Activated T-helper 17 cell treated with anti-CD3 and anti-CD28 coated beads, Interleukin-2, amount 50 U/mL, for 72 hours (primary cell): ENCODE results near the gene KIF9. TPM values are rescaled to one million over a fixed set of nuclear protein-coding genes. Genes with fewer than 3 reads are reported as not detected.
"Not testable (repeated sequence)": the region's sequence is repeated elsewhere in the genome, so short reads cannot be mapped to it uniquely, and the experiment has no call there.

ENCODE experiments used
- ATAC-seq: fragments of 150-1000 bp; cut with Tn5 transposase; replicated peaks from 2 replicates; pipeline ENCODE4 v1.10.0; 2021; ENCODE audit warnings: mild to moderate bottlenecking, moderate library complexity
- H3K27ac Mint-ChIP-seq: one replicate; pipeline ENCODE4 v1.8.0; 2022; ENCODE audit warnings: mixed read lengths
- H3K27me3 Mint-ChIP-seq: one replicate; pipeline ENCODE4 v1.8.0; 2022; ENCODE audit warnings: mixed read lengths
- H3K36me3 Mint-ChIP-seq: one replicate; pipeline ENCODE4 v1.8.0; 2022; ENCODE audit warnings: low read depth, mild to moderate bottlenecking, mixed read lengths
- H3K4me1 Mint-ChIP-seq: one replicate; pipeline ENCODE4 v1.8.0; 2022; ENCODE audit warnings: mixed read lengths
- H3K4me3 Mint-ChIP-seq: one replicate; pipeline ENCODE4 v1.8.0; 2022; ENCODE audit warnings: mild to moderate bottlenecking, mixed read lengths
- H3K9me3 Mint-ChIP-seq: one replicate; pipeline ENCODE4 v1.8.0; 2022; ENCODE audit warnings: mixed read lengths
- total RNA-seq, 2 donors: library from RNA; stranded (reverse); gene quantifications; one replicate each; pipeline ENCODE4 v1.2.3, GENCODE V29; 2022

KIF9 gene
- total RNA-seq, 2 donors from 2014 or later, result 3.0 to 5.6 TPM

- ATAC-seq, result no peak
- H3K9me3 Mint-ChIP-seq, result no peaks in the 10 kb centered on the region
- no peaks in the 10 kb centered on the region for H3K36me3 Mint-ChIP-seq
- no peaks in the 10 kb centered on the region for H3K4me1 Mint-ChIP-seq
- H3K27ac Mint-ChIP-seq, result no peak overlapping the region
- no peaks in the 10 kb centered on the region for H3K27me3 Mint-ChIP-seq
- no peak overlapping the region for H3K4me3 Mint-ChIP-seq
Observed at GRCh38 chr3:47250309-47251060, 32.1 kb downstream of the KIF9 start.

GRCh38 chr3:47247131-47248064, 35.2 kb downstream of the KIF9 start:
- Mint-ChIP-seq H3K4me3 (no peak overlapping the region), H3K36me3 (no peaks in the 10 kb centered on the region), H3K27me3 (no peaks in the 10 kb centered on the region), H3K27ac (no peak overlapping the region), H3K9me3 (no peaks in the 10 kb centered on the region), H3K4me1 (no peaks in the 10 kb centered on the region)
- ATAC-seq, result no peak

- ATAC-seq, result no peak
- no peaks in the 10 kb centered on the region for H3K27me3 Mint-ChIP-seq
Observed at GRCh38 chr3:47245271-47245670, 37.3 kb downstream of the KIF9 start.

GRCh38 chr3:47244531-47245100, 38.0 kb downstream of the KIF9 start:
- Mint-ChIP-seq H3K4me3 (no peak overlapping the region), H3K27me3 (no peaks in the 10 kb centered on the region), H3K4me1 (no peaks in the 10 kb centered on the region), H3K27ac (no peak overlapping the region), H3K36me3 (no peaks in the 10 kb centered on the region), H3K9me3 (no peaks in the 10 kb centered on the region)
- no peak for ATAC-seq

More at GRCh38 chr3:47245271-47245670, 37.3 kb downstream of the KIF9 start:
- Mint-ChIP-seq H3K27ac (no peak overlapping the region), H3K9me3 (no peaks in the 10 kb centered on the region), H3K4me3 (no peak overlapping the region), H3K36me3 (no peaks in the 10 kb centered on the region), H3K4me1 (no peaks in the 10 kb centered on the region)

GRCh38 chr3:47243419-47244147, 39.0 kb downstream of the KIF9 start:
- Mint-ChIP-seq H3K27ac (no peak overlapping the region), H3K4me3 (no peak overlapping the region), H3K4me1 (no peaks in the 10 kb centered on the region), H3K27me3 (no peaks in the 10 kb centered on the region), H3K36me3 (no peaks in the 10 kb centered on the region), H3K9me3 (no peaks in the 10 kb centered on the region)
- no peak for ATAC-seq

- Mint-ChIP-seq H3K27me3 (no peaks in the 10 kb centered on the region), H3K4me1 (no peaks in the 10 kb centered on the region), H3K4me3 (no peak overlapping the region), H3K9me3 (no peaks in the 10 kb centered on the region), H3K27ac (no peak overlapping the region), H3K36me3 (no peaks in the 10 kb centered on the region)
- no peak for ATAC-seq
Observed at GRCh38 chr3:47239929-47240328, 42.7 kb downstream of the KIF9 start.

GRCh38 chr3:47238017-47238416, 44.6 kb downstream of the KIF9 start:
- no peak overlapping the region for H3K4me3 Mint-ChIP-seq
- no peaks in the 10 kb centered on the region for H3K36me3 Mint-ChIP-seq
- H3K27ac Mint-ChIP-seq, result no peak overlapping the region
- no peaks in the 10 kb centered on the region for H3K4me1 Mint-ChIP-seq
- H3K9me3 Mint-ChIP-seq, result no peaks in the 10 kb centered on the region
- no peaks in the 10 kb centered on the region for H3K27me3 Mint-ChIP-seq
- ATAC-seq, result no peak

- Mint-ChIP-seq H3K9me3 (no peaks in the 10 kb centered on the region), H3K27ac (no peak overlapping the region), H3K4me3 (no peak overlapping the region), H3K36me3 (no peaks in the 10 kb centered on the region), H3K4me1 (no peaks in the 10 kb centered on the region), H3K27me3 (no peaks in the 10 kb centered on the region)
- no peak for ATAC-seq
Observed at GRCh38 chr3:47228088-47228487, 54.5 kb downstream of the KIF9 start.

- Mint-ChIP-seq H3K27ac (no peak overlapping the region), H3K36me3 (no peaks in the 10 kb centered on the region), H3K4me3 (no peak overlapping the region), H3K4me1 (no peaks in the 10 kb centered on the region), H3K9me3 (no peaks in the 10 kb centered on the region), H3K27me3 (no peaks in the 10 kb centered on the region)
- no peak for ATAC-seq
Observed at GRCh38 chr3:47227678-47228077, 54.9 kb downstream of the KIF9 start.

- Mint-ChIP-seq H3K27me3 (no peaks in the 10 kb centered on the region), H3K27ac (no peak overlapping the region), H3K4me3 (no peak overlapping the region), H3K4me1 (no peaks in the 10 kb centered on the region), H3K36me3 (no peaks in the 10 kb centered on the region), H3K9me3 (no peaks in the 10 kb centered on the region)
- no peak for ATAC-seq
Observed at GRCh38 chr3:47225310-47225906, 57.2 kb downstream of the KIF9 start.

- Mint-ChIP-seq H3K4me1 (no peaks in the 10 kb centered on the region), H3K9me3 (no peaks in the 10 kb centered on the region), H3K27me3 (no peaks in the 10 kb centered on the region), H3K36me3 (no peaks in the 10 kb centered on the region), H3K4me3 (no peak overlapping the region), H3K27ac (no peak overlapping the region)
- no peak for ATAC-seq
Observed at GRCh38 chr3:47223755-47224154, 58.8 kb downstream of the KIF9 start.

GRCh38 chr3:47221798-47222197, 60.8 kb downstream of the KIF9 start:
- Mint-ChIP-seq H3K4me1 (no peaks in the 10 kb centered on the region), H3K27me3 (no peaks in the 10 kb centered on the region), H3K4me3 (no peak overlapping the region), H3K9me3 (no peaks in the 10 kb centered on the region), H3K27ac (no peak overlapping the region), H3K36me3 (no peaks in the 10 kb centered on the region)
- ATAC-seq, result no peak

- ATAC-seq, result no peak
- no peak overlapping the region for H3K27ac Mint-ChIP-seq
- no peaks in the 10 kb centered on the region for H3K9me3 Mint-ChIP-seq
- H3K27me3 Mint-ChIP-seq, result no peaks in the 10 kb centered on the region
- no peaks in the 10 kb centered on the region for H3K36me3 Mint-ChIP-seq
- no peak overlapping the region for H3K4me3 Mint-ChIP-seq
- no peaks in the 10 kb centered on the region for H3K4me1 Mint-ChIP-seq
Observed at GRCh38 chr3:47210863-47211405, 71.7 kb downstream of the KIF9 start.

- not testable (repeated sequence) for H3K36me3 Mint-ChIP-seq, H3K9me3 Mint-ChIP-seq, H3K27ac Mint-ChIP-seq, H3K27me3 Mint-ChIP-seq, H3K4me1 Mint-ChIP-seq, H3K4me3 Mint-ChIP-seq, ATAC-seq
Observed at GRCh38 chr3:47206022-47206421, 76.6 kb downstream of the KIF9 start.
